GM12878 (cell line): ENCODE measurements around the gene FFAR1. TPM values are rescaled to one million over a fixed set of nuclear protein-coding genes. Genes with fewer than 3 reads are reported as not detected.

Experiments used
- ATAC-seq: fragments of 200-7000 bp; cut with Tn5 transposase; 3 replicates; pipeline ENCODE4 v1.9.1; 2020; ENCODE audit warnings: mild to moderate bottlenecking, moderate library complexity
- BruUV-seq: library from RNA; stranded (reverse); fragments of 400-500 nt; replicated peaks from 2 replicates; lab custom pipeline; 2021; lab: Mats Ljungman, UMichigan
- CTCF ChIA-PET: fragments of 300-600 bp; sonication (Branson Sonifier 250); formaldehyde crosslinking; extraction: SDS; loops from one replicate; lab custom pipeline; 2021; ENCODE audit warnings: inconsistent platforms; lab: Yijun Ruan, JAX
- POLR2A ChIA-PET: fragments of 350-600 bp; formaldehyde crosslinking; extraction: SDS; loops from one replicate; lab custom pipeline; 2021; ENCODE audit warnings: inconsistent platforms; lab: Charles Lee
- RAD21 ChIA-PET: fragments of 300-600 bp; sonication (Branson Sonifier 250); formaldehyde crosslinking; loops from one replicate; lab custom pipeline; 2023; ENCODE audit warnings: antibody characterized with exemption; ENCODE audit not compliant: unreplicated experiment; lab: Charles Lee
- SMC1A ChIA-PET: fragments of 300-600 bp; sonication (Branson Sonifier 250); formaldehyde crosslinking; loops from one replicate; lab custom pipeline; 2023; ENCODE audit not compliant: unreplicated experiment, uncharacterized antibody; lab: Charles Lee
- DNase-seq: peaks from one replicate; pipeline ENCODE4 v3.0.0-alpha.2; 2011; ENCODE audit warnings: low read depth, low spot score
- FAIRE-seq: peaks from 3 replicates; lab custom pipeline; 2011; peaks lifted over from hg19 to GRCh38; lab: Jason Lieb, UNC
- H2AFZ ChIP-seq: 2 replicates; pipeline ENCODE4 v1.6.0; 2011; ENCODE audit warnings: low read depth, low read length, control low read depth; ENCODE audit not compliant: control insufficient read depth
- H3K27ac ChIP-seq: 2 replicates; pipeline ENCODE4 v1.5.1; 2011; ENCODE audit warnings: control low read depth; ENCODE audit not compliant: control insufficient read depth, insufficient read depth
- H3K27me3 ChIP-seq, 2 experiments: replicated peaks in 1 of 2; 2 replicates each; pipeline versions ENCODE4 v1.6.0 to v1.6.1; 2011; ENCODE audit warnings: low read length in 1 of 2; ENCODE audit not compliant: control insufficient read depth in 2 of 2, insufficient read depth in 2 of 2
- H3K36me3 ChIP-seq, 2 experiments: 2 replicates each; pipeline ENCODE4 v1.5.1; 2011; ENCODE audit warnings: low read length in 1 of 2; ENCODE audit not compliant: control insufficient read depth in 2 of 2, insufficient read depth in 2 of 2
- H3K4me1 ChIP-seq: 2 replicates; pipeline ENCODE4 v1.6.1; 2011; ENCODE audit warnings: mild to moderate bottlenecking, low read length, moderate library complexity, mixed read lengths; ENCODE audit not compliant: control insufficient read depth, insufficient read depth
- H3K4me2 ChIP-seq: 2 replicates; pipeline ENCODE4 v1.6.0; 2011; ENCODE audit warnings: control low read depth; ENCODE audit not compliant: control insufficient read depth, insufficient read depth
- H3K4me3 ChIP-seq: fragments of 200-600 bp; sonication (generic); 2 replicates; pipeline ENCODE4 v1.5.1; 2016
- H3K79me2 ChIP-seq: 2 replicates; pipeline ENCODE4 v1.6.0; 2011; ENCODE audit warnings: low read length; ENCODE audit not compliant: control insufficient read depth, insufficient read depth
- H3K9ac ChIP-seq: 2 replicates; pipeline ENCODE4 v1.8.0; 2011; ENCODE audit warnings: low read length, control low read depth, mixed read lengths; ENCODE audit not compliant: control insufficient read depth, insufficient read depth
- H3K9me3 ChIP-seq: replicated peaks from 3 replicates; pipeline ENCODE4 v1.5.1; 2011; ENCODE audit warnings: mild to moderate bottlenecking, low read length; ENCODE audit not compliant: control insufficient read depth, insufficient read depth
- H4K20me1 ChIP-seq: 2 replicates; pipeline ENCODE4 v1.6.0; 2011; ENCODE audit not compliant: control insufficient read depth, insufficient read depth
- BHLHE40 ChIP-seq, 2 experiments: fragments of 450-650 bp in 1 of 2; IDR thresholded peaks; 2 replicates each; pipeline ENCODE4 v1.6.1; 2011 to 2017; ENCODE audit warnings: low read depth in 2 of 2, borderline replicate concordance in 1 of 2, improper control_type of control experiment in 1 of 2, low read length in 1 of 2, mild to moderate bottlenecking in 1 of 2
- CREM ChIP-seq: IDR thresholded peaks from 2 replicates; pipeline ENCODE4 v1.6.1; 2014; ENCODE audit warnings: antibody characterized with exemption, low read depth
- POLR2A ChIP-seq: IDR thresholded peaks from 2 replicates; pipeline ENCODE4 v1.6.1; 2011; ENCODE audit warnings: low read depth, mild to moderate bottlenecking, low read length
- POU2F2 ChIP-seq: IDR thresholded peaks from 3 replicates; pipeline ENCODE4 v1.6.1; 2011; ENCODE audit warnings: low read depth, mild to moderate bottlenecking, low read length, borderline replicate concordance
- SREBF2 ChIP-seq: IDR thresholded peaks from 2 replicates; pipeline ENCODE4 v1.6.1; 2012; ENCODE audit warnings: mild to moderate bottlenecking, low read length
- ZNF217 ChIP-seq: fragments of 450-650 bp; IDR thresholded peaks from 2 replicates; pipeline ENCODE4 v1.6.1; 2017; ENCODE audit warnings: antibody characterized with exemption, mild to moderate bottlenecking
- WGBS: methylation state at CpG from one replicate; pipeline ENCODE4 v1.1.6; 2016; ENCODE audit warnings: low lambda C conversion rate; ENCODE audit not compliant: insufficient replicate concordance, insufficient coverage; ENCODE audit errors: missing lambda C conversion rate; 5-methylcytosine and 5-hydroxymethylcytosine counted together
- in situ Hi-C: fragments of 300-500 bp; cut with MboI; formaldehyde crosslinking; loops from 9 replicates; pipeline ENCODE4 v1.14.3; 2018; ENCODE audit warnings: mixed read lengths
- intact Hi-C: fragments of 100-400 bp; cut with micrococcal nuclease; formaldehyde crosslinking; loops from one replicate; pipeline ENCODE4 v1.14.2; 2022; ENCODE audit not compliant: unreplicated experiment
- polyA plus RNA-seq, 11 experiments: library from polyadenylated mRNA; depleted of rRNA in 4 of 11; unstranded in 6 of 11; stranded (reverse) in 5 of 11; fragments of >200 nt; fragmentation: Nextera tagmentation in 4 of 11; fragmentation: Illumina TruSeq in 1 of 11; extraction: Ambion mirVana in 4 of 11; extraction: Trizol in 1 of 11; gene quantifications; 1 replicate in 1 of 11; 2 replicates in 10 of 11; pipeline versions ENCODE4 v1.2.1 to v1.2.3, GENCODE V29; 2011 to 2016; ENCODE audit warnings: inconsistent platforms in 2 of 11, missing spikeins in 2 of 11, low read depth in 1 of 11
- total RNA-seq, 4 experiments: library from RNA; depleted of rRNA in 3 of 4; stranded (reverse); fragments of >200 nt in 3 of 4; fragmentation: Illumina TruSeq in 1 of 4; extraction: Trizol in 1 of 4; gene quantifications; 2 replicates each; pipeline versions ENCODE4 v1.2.1 to v1.2.3, GENCODE V29; 2013 to 2021
- TF ChIP-seq, protein P1 (sequence below): fragments of 150-350 bp; IDR thresholded peaks from 2 replicates; pipeline ENCODE4 v1.6.1; 2016; ENCODE audit warnings: low read depth, low read length

Gene FFAR1
- total and polyA plus RNA-seq, 10 of the 15 experiments (the other 5 are each of a cell fraction or from before 2014, with no cell fraction given), result 0.05 to 0.62 (median 0.14) TPM; not detected in 2

GRCh38 chr19:35345671-35346111, 2.0 kb upstream of the FFAR1 start:
- no peaks in the 10 kb centered on the region for H3K79me2 ChIP-seq
- in situ Hi-C loops (loop anchor here (5.0 kb wide), 1 partner anchor 122 kb away; no protein-coding TSS in a partner anchor), intact Hi-C loops (loop anchor here (1.0 to 5.0 kb wide), 5 partner anchors 10 to 252 kb away; partner anchors contain the start of gene USF2)
- ChIA-PET POLR2A (interaction anchor here (0.6 to 5.4 kb wide), 9 partner anchors 8 to 368 kb away, joined by 3 to 135 read pairs (median 3); no protein-coding TSS in a partner anchor), SMC1A (interaction anchor here (1.0 to 7.7 kb wide), 9 partner anchors 14 to 150 kb away, joined by 3 to 152 read pairs (median 7); partner anchors contain the start of gene CD22), RAD21 (interaction anchor here (0.6 to 6.2 kb wide), 12 partner anchors 8 to 161 kb away, joined by 3 to 127 read pairs (median 3); partner anchors contain the start of gene CD22), CTCF (interaction anchor here (1.0 to 5.8 kb wide), 5 partner anchors 12 to 124 kb away, joined by 3 to 61 read pairs (median 4); no protein-coding TSS in a partner anchor)
- peaks cover 14 to 21% of the 10 kb centered on the region in 2 experiments for H3K36me3 ChIP-seq
- FAIRE-seq (no peak), ATAC-seq (no peak), DNase-seq (no peak)
- WGBS, result 51% methylated on average over 10 of the region's 11 CpGs
- H3K4me1 ChIP-seq, result peaks cover 55% of the 10 kb centered on the region
- no peaks in the 10 kb centered on the region for H3K9me3 ChIP-seq
- H3K4me3 ChIP-seq, result no peak overlapping the region
- H3K27me3 ChIP-seq, result no peaks in the 10 kb centered on the region
- H2AFZ ChIP-seq, result no peak overlapping the region
- peak overlapping the region; percentile 3 for H3K4me2 ChIP-seq
- peak overlapping the region; percentile 37 for H3K9ac ChIP-seq
- BruUV-seq, result no TSS peak
- peak overlapping the region; percentile 97 for H3K27ac ChIP-seq
- no peaks in the 10 kb centered on the region for H4K20me1 ChIP-seq
- TF ChIP-seq ZNF217 (no peak), CREM (0 out of 2 replicates have a peak, but pooled peaks have one; percentile 8), POLR2A (0 out of 2 replicates have a peak, but pooled peaks have one; percentile 25), BHLHE40 (IDR thresholded peaks at IDR 0.05; ENCODE audit: borderline replicate concordance in 1 of 2, low read depth in 2 of 2, low read length in 1 of 2) (peak; percentile 63 to 70; a peak in 2 of 4 replicates), POU2F2 (peak; percentile 55; the same call in 1 of the 3 replicates), SREBF2 (no peak)
- TF ChIP-seq, protein P1, sequence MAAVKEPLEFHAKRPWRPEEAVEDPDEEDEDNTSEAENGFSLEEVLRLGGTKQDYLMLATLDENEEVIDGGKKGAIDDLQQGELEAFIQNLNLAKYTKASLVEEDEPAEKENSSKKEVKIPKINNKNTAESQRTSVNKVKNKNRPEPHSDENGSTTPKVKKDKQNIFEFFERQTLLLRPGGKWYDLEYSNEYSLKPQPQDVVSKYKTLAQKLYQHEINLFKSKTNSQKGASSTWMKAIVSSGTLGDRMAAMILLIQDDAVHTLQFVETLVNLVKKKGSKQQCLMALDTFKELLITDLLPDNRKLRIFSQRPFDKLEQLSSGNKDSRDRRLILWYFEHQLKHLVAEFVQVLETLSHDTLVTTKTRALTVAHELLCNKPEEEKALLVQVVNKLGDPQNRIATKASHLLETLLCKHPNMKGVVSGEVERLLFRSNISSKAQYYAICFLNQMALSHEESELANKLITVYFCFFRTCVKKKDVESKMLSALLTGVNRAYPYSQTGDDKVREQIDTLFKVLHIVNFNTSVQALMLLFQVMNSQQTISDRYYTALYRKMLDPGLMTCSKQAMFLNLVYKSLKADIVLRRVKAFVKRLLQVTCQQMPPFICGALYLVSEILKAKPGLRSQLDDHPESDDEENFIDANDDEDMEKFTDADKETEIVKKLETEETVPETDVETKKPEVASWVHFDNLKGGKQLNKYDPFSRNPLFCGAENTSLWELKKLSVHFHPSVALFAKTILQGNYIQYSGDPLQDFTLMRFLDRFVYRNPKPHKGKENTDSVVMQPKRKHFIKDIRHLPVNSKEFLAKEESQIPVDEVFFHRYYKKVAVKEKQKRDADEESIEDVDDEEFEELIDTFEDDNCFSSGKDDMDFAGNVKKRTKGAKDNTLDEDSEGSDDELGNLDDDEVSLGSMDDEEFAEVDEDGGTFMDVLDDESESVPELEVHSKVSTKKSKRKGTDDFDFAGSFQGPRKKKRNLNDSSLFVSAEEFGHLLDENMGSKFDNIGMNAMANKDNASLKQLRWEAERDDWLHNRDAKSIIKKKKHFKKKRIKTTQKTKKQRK, result no peak
